K562 (cell line): ENCODE measurements around the gene DOK4. TPM values are rescaled to one million over a fixed set of nuclear protein-coding genes. Genes with fewer than 3 reads are reported as not detected.

Experiments used
- ATAC-seq: fragments of 200-7000 bp; cut with Tn5 transposase; 3 replicates; pipeline ENCODE4 v1.9.1; 2020; ENCODE audit warnings: moderate library complexity
- BruUV-seq: library from RNA; stranded (reverse); fragments of 400-500 nt; replicated peaks from 2 replicates; lab custom pipeline; 2021; lab: Mats Ljungman, UMichigan
- CTCF ChIA-PET: fragments of 300-600 bp; formaldehyde crosslinking; extraction: SDS; loops from one replicate; lab custom pipeline; 2021; ENCODE audit warnings: low intra/inter-chr PET ratio; lab: Yijun Ruan, JAX
- POLR2A ChIA-PET: fragments of 300-600, 350-650 bp; sonication (Branson Sonifier 250); formaldehyde crosslinking; extraction: SDS; loops from one replicate; lab custom pipeline; 2021; ENCODE audit warnings: antibody characterized with exemption, inconsistent platforms; lab: Yijun Ruan, JAX
- DNase-seq, 4 experiments: peaks; one replicate each; pipeline versions ENCODE4 v3.0.0 to v3.0.0-alpha.2; 2011 to 2018; ENCODE audit warnings: low spot score in 3 of 4, mixed read lengths in 3 of 4; ENCODE audit errors: extremely low read depth in 1 of 4
- FAIRE-seq: peaks from 2 replicates; lab custom pipeline; 2011; peaks lifted over from hg19 to GRCh38; lab: Jason Lieb, UNC
- H2AFZ ChIP-seq: 2 replicates; pipeline ENCODE4 v1.6.0; 2011; ENCODE audit warnings: low read depth, low read length, control low read depth, inconsistent platforms
- H3K27ac ChIP-seq: fragments of 200-600 bp; 3 replicates; pipeline ENCODE4 v1.8.0; 2011; ENCODE audit warnings: low read depth, mild to moderate bottlenecking, control low read depth, inconsistent platforms, low read length, moderate library complexity, mixed read lengths; ENCODE audit errors: extremely low read depth
- H3K27me3 ChIP-seq, 2 experiments: fragments of 300-600 bp in 1 of 2; 2 replicates in 1 of 2; 3 replicates in 1 of 2; pipeline versions ENCODE4 v1.6.0 to v1.8.0; 2011; ENCODE audit warnings: inconsistent platforms in 2 of 2, low read length in 2 of 2, mild to moderate bottlenecking in 1 of 2, mixed read lengths in 1 of 2, moderate library complexity in 1 of 2; ENCODE audit not compliant: control insufficient read depth in 2 of 2, insufficient read depth in 2 of 2
- H3K36me3 ChIP-seq: fragments of 300-600 bp; 3 replicates; pipeline ENCODE4 v1.8.0; 2011; ENCODE audit warnings: mild to moderate bottlenecking, low read length, inconsistent platforms; ENCODE audit not compliant: control insufficient read depth, insufficient read depth
- H3K4me1 ChIP-seq, 2 experiments: fragments of 200-600 bp in 1 of 2; replicated peaks in 1 of 2; 2 replicates in 1 of 2; 3 replicates in 1 of 2; pipeline versions ENCODE4 v1.5.1 to v1.8.0; 2011; ENCODE audit warnings: inconsistent platforms in 2 of 2, low read length in 2 of 2, mild to moderate bottlenecking in 1 of 2, mixed read lengths in 1 of 2, moderate library complexity in 1 of 2; ENCODE audit not compliant: control insufficient read depth in 2 of 2, insufficient read depth in 2 of 2
- H3K4me2 ChIP-seq: 2 replicates; pipeline ENCODE4 v1.6.1; 2011; ENCODE audit warnings: low read length, control low read depth, inconsistent platforms, mixed read lengths; ENCODE audit not compliant: insufficient read depth
- H3K4me3 ChIP-seq: fragments of 200-600 bp; sonication (generic), shearing (Covaris generic); 2 replicates; pipeline ENCODE4 v1.5.1; 2016; ENCODE audit warnings: control low read depth, inconsistent platforms
- H3K79me2 ChIP-seq: fragments of 200-600 bp; 3 replicates; pipeline ENCODE4 v1.8.0; 2011; ENCODE audit warnings: low read length, inconsistent platforms; ENCODE audit not compliant: control insufficient read depth, insufficient read depth
- H3K9ac ChIP-seq, 2 experiments: 2 replicates each; pipeline versions ENCODE4 v1.6.0 to v1.6.1; 2011; ENCODE audit warnings: low read depth in 2 of 2, low read length in 2 of 2, control low read depth in 1 of 2, inconsistent platforms in 1 of 2, mild to moderate bottlenecking in 1 of 2, mixed read lengths in 1 of 2; ENCODE audit not compliant: insufficient read depth in 1 of 2
- H3K9me1 ChIP-seq: one replicate; pipeline ENCODE4 v1.6.0; 2011; ENCODE audit warnings: inconsistent platforms, mild to moderate bottlenecking, low read length, moderate library complexity; ENCODE audit not compliant: control insufficient read depth, insufficient read depth
- H3K9me3 ChIP-seq: replicated peaks from 2 replicates; pipeline ENCODE4 v1.5.1; 2011; ENCODE audit warnings: low read depth, low read length, inconsistent platforms; ENCODE audit not compliant: control insufficient read depth, insufficient read depth
- H4K20me1 ChIP-seq: replicated peaks from 2 replicates; pipeline ENCODE4 v1.6.1; 2011; ENCODE audit warnings: low read length, inconsistent platforms, mixed read lengths; ENCODE audit not compliant: control insufficient read depth, insufficient read depth
- CBFA2T3 ChIP-seq: fragments of 450-650 bp; IDR thresholded peaks from 2 replicates; pipeline ENCODE4 v1.6.1; 2017
- CREB5 ChIP-seq: fragments of 250-450 bp; sonication (Bioruptor Pico); IDR thresholded peaks from 2 replicates; pipeline ENCODE4 v1.5.0; 2020; ENCODE audit warnings: mild to moderate bottlenecking
- CTCF ChIP-seq, 3 experiments: IDR thresholded peaks in 2 of 3; conservative IDR thresholded peaks in 1 of 3; 2 replicates each; pipeline ENCODE4 v1.5.1; 2011 to 2012; ENCODE audit warnings: low read length in 3 of 3, mild to moderate bottlenecking in 3 of 3, control low read depth in 2 of 3, improper control_type of control experiment in 1 of 3, inconsistent platforms in 1 of 3, low read depth in 1 of 3, mixed read lengths in 1 of 3, moderate library complexity in 1 of 3; ENCODE audit not compliant: insufficient read depth in 2 of 3
- DIDO1 ChIP-seq: fragments of 450-650 bp; IDR thresholded peaks from 2 replicates; pipeline ENCODE4 v1.6.1; 2016; ENCODE audit warnings: low read depth, missing biosample characterization, missing genetic modification characterization
- GABPB1 ChIP-seq: sonication (generic); formaldehyde crosslinking; IDR thresholded peaks from 2 replicates; pipeline ENCODE4 v1.8.0; 2022; ENCODE audit warnings: mild to moderate bottlenecking, missing genetic modification reagents
- MAFG ChIP-seq: fragments of 450-650 bp; conservative IDR thresholded peaks from 2 replicates; pipeline ENCODE4 v1.6.1; 2016; ENCODE audit warnings: missing genetic modification characterization, missing compliant biosample characterization
- MAZ ChIP-seq, 2 experiments: fragments of 450-650 bp in 1 of 2; sonication (generic) in 1 of 2; formaldehyde crosslinking; IDR thresholded peaks in 1 of 2; conservative IDR thresholded peaks in 1 of 2; 2 replicates each; pipeline versions ENCODE4 v1.4.0 to v1.5.0; 2020; ENCODE audit warnings: mild to moderate bottlenecking in 1 of 2, missing genetic modification reagents in 1 of 2
- RAD21 ChIP-seq, 2 experiments: fragments of 250-450 bp in 1 of 2; fragments of 450-650 bp in 1 of 2; sonication (Bioruptor Pico) in 1 of 2; formaldehyde crosslinking in 1 of 2; IDR thresholded peaks in 1 of 2; conservative IDR thresholded peaks in 1 of 2; 2 replicates each; pipeline versions ENCODE4 v1.4.0 to v1.8.0; 2020 to 2022; ENCODE audit warnings: mild to moderate bottlenecking in 2 of 2, moderate library complexity in 1 of 2
- RHOXF2B ChIP-seq: fragments of 250-450 bp; sonication (Bioruptor Pico); conservative IDR thresholded peaks from 2 replicates; pipeline ENCODE4 v1.5.1; 2021
- SMAD2 ChIP-seq: fragments of 150-350 bp; IDR thresholded peaks from 2 replicates; pipeline ENCODE4 v1.6.1; 2014; ENCODE audit warnings: low read depth, mild to moderate bottlenecking, low read length
- STAT5A ChIP-seq: IDR thresholded peaks from 2 replicates; pipeline ENCODE4 v1.6.1; 2012; ENCODE audit warnings: low read length, inconsistent platforms, borderline replicate concordance
- XRCC4 ChIP-seq: IDR thresholded peaks from one replicate; pipeline ENCODE4 v1.6.1; 2011; ENCODE audit not compliant: insufficient read depth, insufficient read length; ENCODE audit errors: extremely low read depth
- ZNF133 ChIP-seq: fragments of 250-450 bp; sonication (Bioruptor Pico); IDR thresholded peaks from 2 replicates; pipeline ENCODE4 v1.4.0; 2020; ENCODE audit warnings: mild to moderate bottlenecking
- ZNF280A ChIP-seq: fragments of 450-650 bp; IDR thresholded peaks from 2 replicates; pipeline ENCODE4 v1.6.1; 2018; ENCODE audit warnings: mild to moderate bottlenecking, low read depth; ENCODE audit not compliant: partially characterized antibody
- ZNF324 ChIP-seq: fragments of 250-450 bp; sonication (Bioruptor Pico); IDR thresholded peaks from 2 replicates; pipeline ENCODE4 v1.4.0; 2020; ENCODE audit warnings: mild to moderate bottlenecking
- ZNF77 ChIP-seq: fragments of 250-450 bp; sonication (Bioruptor Pico); IDR thresholded peaks from 2 replicates; pipeline ENCODE4 v1.5.0; 2020
- WGBS: fragments of 100-300 bp; shearing (Covaris generic); methylation state at CpG from one replicate; pipeline ENCODE4 v1.1.6; 2016; ENCODE audit warnings: low coverage, mixed read lengths; ENCODE audit not compliant: insufficient coverage; ENCODE audit errors: missing lambda C conversion rate; 5-methylcytosine and 5-hydroxymethylcytosine counted together
- in situ Hi-C: fragments of 300-500 bp; cut with MboI; formaldehyde crosslinking; loops from 4 replicates; pipeline ENCODE4 v1.15.0; 2018; ENCODE audit warnings: inconsistent platforms, mixed read lengths
- intact Hi-C: fragments of 100-400 bp; cut with micrococcal nuclease; formaldehyde crosslinking; loops from 2 replicates; pipeline ENCODE4 v1.14.2; 2022
- polyA plus RNA-seq, 8 experiments: library from polyadenylated mRNA; depleted of rRNA in 4 of 8; stranded (reverse) in 5 of 8; unstranded in 3 of 8; fragments of >200 nt; fragmentation: Nextera tagmentation in 2 of 8; fragmentation: Illumina TruSeq in 1 of 8; extraction: Ambion mirVana in 2 of 8; extraction: Trizol in 1 of 8; gene quantifications; 2 replicates each; pipeline versions ENCODE4 v1.2.1 to v1.2.3, GENCODE V29; 2011 to 2014; ENCODE audit warnings: inconsistent platforms in 1 of 8, missing spikeins in 1 of 8
- total RNA-seq, 7 experiments: library from RNA; depleted of rRNA in 6 of 7; stranded (reverse); fragments of >200 nt in 6 of 7; fragmentation: Illumina TruSeq in 2 of 7; extraction: Trizol in 2 of 7; gene quantifications; 2 replicates each; pipeline versions ENCODE4 v1.2.1 to v1.2.3, GENCODE V29; 2011 to 2021; ENCODE audit warnings: low replicate concordance in 1 of 7

Gene DOK4
- total and polyA plus RNA-seq, 9 of the 15 experiments (the other 6 are each of a cell fraction or from before 2014, with no cell fraction given): 0.10 to 14.4 (median 8.3) TPM

GRCh38 chr16:57422026-57422944, 64.0 kb downstream of the DOK4 start:
- POLR2A ChIA-PET: interaction anchor here (1.0 to 2.0 kb wide), 2 partner anchors 11 to 40 kb away, joined by 3 to 8 read pairs; partner anchors contain the start of gene POLR2C
- no peak overlapping the region for H3K4me3 ChIP-seq
- TF ChIP-seq MAZ (CRISPR knock-in tag; conservative IDR thresholded peaks at IDR 0.05 in 1 of 2, IDR thresholded peaks at IDR 0.05 in 1 of 2) (peak in 1 of 2 experiments; percentile 61; a peak in 2 of 4 replicates), SMAD2 (no peak), RAD21 (CRISPR knock-in tag; conservative IDR thresholded peaks at IDR 0.05 in 1 of 2, IDR thresholded peaks at IDR 0.05 in 1 of 2) (peak; percentile 74 to 78), CTCF (IDR thresholded peaks at IDR 0.05 in 2 of 3, conservative IDR thresholded peaks at IDR 0.05 in 1 of 3; ENCODE audit: insufficient read depth in 2 of 3, low read depth in 1 of 3, low read length in 3 of 3) (peak; percentile 84 to 93 (median 93)), XRCC4 (no peak), ZNF77 (CRISPR knock-in tag) (no peak), GABPB1 (CRISPR knock-in tag) (peak; percentile 35; the same call in 1 of the 2 replicates), ZNF133 (CRISPR knock-in tag) (no peak), CREB5 (CRISPR knock-in tag) (no peak), ZNF280A (no peak), CBFA2T3 (no peak), RHOXF2B (CRISPR knock-in tag) (no peak), STAT5A (no peak), DIDO1 (tag) (no peak), MAFG (no peak), ZNF324 (CRISPR knock-in tag) (no peak)

More at GRCh38 chr16:57422026-57422944, 64.0 kb downstream of the DOK4 start:
- intact Hi-C loops: loop anchor here (1.0 kb wide), 1 partner anchor 122 kb away; no protein-coding TSS in a partner anchor
- H4K20me1 ChIP-seq: no peaks in the 10 kb centered on the region
- H3K27me3 ChIP-seq: no peaks in the 10 kb centered on the region
- FAIRE-seq: peak; percentile 89
- H3K36me3 ChIP-seq: peaks cover 3% of the 10 kb centered on the region; the same call in 1 of the 3 replicates
- no peaks in the 10 kb centered on the region for H3K79me2 ChIP-seq
- H3K4me1 ChIP-seq: peaks cover 3 to 4% of the 10 kb centered on the region in 2 experiments; a peak in 4 of 5 replicates
- CTCF ChIA-PET: interaction anchor here (0.6 to 8.4 kb wide), 2 partner anchors 120 to 339 kb away, joined by 5 to 109 read pairs; no protein-coding TSS in a partner anchor
- BruUV-seq: no TSS peak
- no peaks in the 10 kb centered on the region for H3K9me1 ChIP-seq
- peak overlapping the region; percentile 91 for H2AFZ ChIP-seq
- H3K9me3 ChIP-seq: no peaks in the 10 kb centered on the region
- peak overlapping the region; percentile 56; the same call in 1 of the 2 replicates for H3K4me2 ChIP-seq
- H3K27ac ChIP-seq: peak overlapping the region; percentile 27; the same call in 1 of the 3 replicates
- H3K9ac ChIP-seq: 0 out of 4 replicates have a peak overlapping the region, but pooled peaks of 1 of the 2 experiments have one; percentile 12
- DNase-seq: peak; percentile 45 to 76 (median 58)
- ATAC-seq: peak; percentile 89
- in situ Hi-C loops: no loop called here
- 10% methylated on average over 10 of the region's 10 CpGs for WGBS
